ENCODE measurements around the gene FAM228B.
"Not testable (repeated sequence)": the region's sequence is repeated elsewhere in the genome, so short reads cannot be mapped to it uniquely, and the experiment has no call there.

FAM228B gene

DNA sequence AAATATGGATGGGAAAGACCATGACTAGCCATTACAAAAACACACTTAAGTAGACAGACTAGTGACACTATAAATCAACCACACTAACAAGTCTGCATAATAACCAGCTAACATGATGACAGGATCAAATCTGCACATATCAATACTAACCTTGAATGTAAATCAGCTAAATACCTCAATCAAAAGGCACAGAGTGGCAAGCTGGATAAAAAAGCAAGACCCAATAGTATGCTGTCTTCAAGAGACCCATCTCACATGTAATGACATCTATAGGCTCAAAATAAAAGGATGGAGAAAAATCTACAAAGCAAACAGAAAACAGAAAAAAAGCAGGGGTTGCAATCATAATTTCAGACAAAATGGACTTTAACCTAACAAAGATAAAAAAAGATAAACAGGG is 16.5 kb upstream of the FAM228B start:
- Histone ChIP-seq H3K36me3 (ENCODE audit: insufficient read depth, low read length) (no peaks in the 10 kb centered on the region), H3K27ac (no peak overlapping the region), H3K4me3 (no peak overlapping the region), H3K9me3 (ENCODE audit: low read depth, low read length) (no peaks in the 10 kb centered on the region), H3K9ac (ENCODE audit: insufficient read length) (no peak overlapping the region)
- no peak for TF ChIP-seq FOXP2 (optimal IDR thresholded peaks at IDR 0.05; ENCODE audit: control extremely low read depth, extremely low read length, insufficient read depth)
- DNase-seq (ENCODE audit: low read depth, low spot score) = no peak

- Histone ChIP-seq H3K36me3 (ENCODE audit: insufficient read depth, low read length) (no peaks in the 10 kb centered on the region), H3K9me3 (ENCODE audit: low read depth, low read length) (no peaks in the 10 kb centered on the region), H3K4me3 (no peak overlapping the region), H3K27ac (no peak overlapping the region), H3K9ac (ENCODE audit: insufficient read length) (no peak overlapping the region)
- no peak for DNase-seq (ENCODE audit: low read depth, low spot score)
- TF ChIP-seq POLR2AphosphoS5 (IDR thresholded peaks at IDR 0.05; ENCODE audit: borderline replicate concordance, low read depth, low read length) = no peak
- TF ChIP-seq EZH2 (IDR thresholded peaks at IDR 0.05) = no peak
- no peak for TF ChIP-seq FOXP2 (optimal IDR thresholded peaks at IDR 0.05; ENCODE audit: control extremely low read depth, extremely low read length, insufficient read depth)
Measured at GRCh38 chr2:24107336-24107735, 15.9 kb upstream of the FAM228B start.

DNA sequence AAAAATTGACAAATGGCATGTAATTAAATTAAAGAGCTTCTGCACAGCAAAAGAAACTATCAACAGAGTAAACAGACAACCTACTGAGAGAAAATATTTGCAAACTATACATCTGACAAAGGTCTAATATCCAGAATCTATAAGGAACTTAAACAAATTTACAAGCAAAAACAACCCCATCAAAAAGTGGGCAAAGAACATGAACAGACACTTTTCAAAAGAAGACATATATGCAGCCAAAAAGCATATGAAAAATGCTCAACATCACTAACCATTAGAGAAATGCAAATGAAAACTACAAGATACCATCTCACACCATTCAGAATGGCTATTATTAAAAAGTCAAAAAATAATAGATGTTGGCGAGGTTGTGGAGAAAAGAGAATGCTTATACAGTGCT is 13.8 kb upstream of the FAM228B start:
- H3K4me3 ChIP-seq; DNase-seq (ENCODE audit: low read depth, low spot score); H3K9me3 ChIP-seq (ENCODE audit: low read depth, low read length); H3K9ac ChIP-seq (ENCODE audit: insufficient read length); H3K36me3 ChIP-seq (ENCODE audit: insufficient read depth, low read length); H3K27ac ChIP-seq: not testable (repeated sequence)

DNA sequence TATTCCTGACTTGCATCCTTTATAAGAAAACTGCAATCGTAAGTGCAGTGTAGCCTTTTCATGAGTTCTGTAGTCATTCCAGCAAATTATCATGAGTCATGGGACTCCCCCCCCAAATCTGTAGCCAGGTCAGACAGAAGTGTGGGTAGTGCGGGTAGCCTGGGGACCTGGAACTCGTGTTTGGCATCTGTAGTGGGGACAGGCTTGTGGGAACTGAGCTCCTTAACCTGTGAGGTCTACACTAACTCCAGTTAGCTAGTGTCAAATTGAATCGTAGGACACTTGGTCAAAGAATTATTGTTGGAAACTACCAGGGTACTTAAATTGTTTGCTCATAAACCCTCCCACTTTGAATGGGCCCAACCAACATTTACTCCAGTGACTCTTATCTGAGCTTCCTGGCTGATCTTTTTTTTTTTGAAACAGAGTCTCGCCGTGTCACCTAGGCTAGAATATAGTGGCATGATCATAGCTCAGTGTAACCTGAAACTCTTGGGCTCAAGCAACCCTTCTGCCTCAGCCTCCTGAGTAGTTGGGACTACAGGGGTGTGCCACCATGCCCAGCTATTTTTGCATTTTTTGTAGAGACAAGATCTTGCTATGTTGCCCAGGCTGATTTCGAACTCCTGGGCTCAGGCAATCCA is 12.5 kb upstream of the FAM228B start:
- Histone ChIP-seq H3K27ac (no peak overlapping the region), H3K9me3 (ENCODE audit: low read depth, low read length) (no peaks in the 10 kb centered on the region), H3K9ac (ENCODE audit: insufficient read length) (no peak overlapping the region), H3K36me3 (ENCODE audit: insufficient read depth, low read length) (no peaks in the 10 kb centered on the region), H3K4me3 (no peak overlapping the region)
- TF ChIP-seq EZH2 (IDR thresholded peaks at IDR 0.05) (no peak), FOXP2 (optimal IDR thresholded peaks at IDR 0.05; ENCODE audit: control extremely low read depth, extremely low read length, insufficient read depth) (no peak), POLR2AphosphoS5 (IDR thresholded peaks at IDR 0.05; ENCODE audit: borderline replicate concordance, low read depth, low read length) (no peak)
- no peak for DNase-seq (ENCODE audit: low read depth, low spot score)

- TF ChIP-seq FOXP2 (optimal IDR thresholded peaks at IDR 0.05; ENCODE audit: control extremely low read depth, extremely low read length, insufficient read depth) (no peak), EZH2 (IDR thresholded peaks at IDR 0.05) (no peak), POLR2AphosphoS5 (IDR thresholded peaks at IDR 0.05; ENCODE audit: borderline replicate concordance, low read depth, low read length) (no peak)
- DNase-seq (ENCODE audit: low read depth, low spot score) = no peak
- no peak overlapping the region for H3K4me3 ChIP-seq
- no peak overlapping the region for H3K27ac ChIP-seq
- H3K36me3 ChIP-seq (ENCODE audit: insufficient read depth, low read length) = no peaks in the 10 kb centered on the region
- no peaks in the 10 kb centered on the region for H3K9me3 ChIP-seq (ENCODE audit: low read depth, low read length)
- H3K9ac ChIP-seq (ENCODE audit: insufficient read length) = no peak overlapping the region
Measured at GRCh38 chr2:24111407-24111901, 11.8 kb upstream of the FAM228B start.

- Histone ChIP-seq H3K36me3 (ENCODE audit: insufficient read depth, low read length) (no peaks in the 10 kb centered on the region), H3K9me3 (ENCODE audit: low read depth, low read length) (no peaks in the 10 kb centered on the region), H3K4me3 (no peak overlapping the region), H3K27ac (no peak overlapping the region), H3K9ac (ENCODE audit: insufficient read length) (no peak overlapping the region)
- no peak for DNase-seq (ENCODE audit: low read depth, low spot score)
- TF ChIP-seq FOXP2 (optimal IDR thresholded peaks at IDR 0.05; ENCODE audit: control extremely low read depth, extremely low read length, insufficient read depth) (no peak), EZH2 (IDR thresholded peaks at IDR 0.05) (no peak), POLR2AphosphoS5 (IDR thresholded peaks at IDR 0.05; ENCODE audit: borderline replicate concordance, low read depth, low read length) (no peak)
Measured at GRCh38 chr2:24115057-24115456, 8.2 kb upstream of the FAM228B start.

DNA sequence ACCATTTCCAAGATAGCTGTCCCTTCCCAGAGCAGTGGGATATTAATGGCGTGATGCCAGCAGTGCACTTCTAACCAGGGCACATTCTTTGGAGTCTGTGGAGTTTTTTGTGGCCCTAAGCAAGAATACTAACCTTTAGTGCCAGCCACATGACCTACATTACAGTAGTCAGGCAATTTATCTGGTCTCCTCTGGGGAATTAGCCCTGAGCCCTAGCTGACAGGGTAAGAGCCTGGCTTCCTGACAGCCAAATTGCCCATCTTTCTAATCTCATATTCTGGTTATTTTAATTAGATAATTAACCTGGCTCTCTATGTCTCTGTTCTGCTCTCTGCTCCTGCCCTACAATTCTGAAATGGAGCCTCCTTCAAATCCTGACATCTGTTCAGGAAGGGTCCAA is 5.4 kb upstream of the FAM228B start:
- no peak for DNase-seq (ENCODE audit: low read depth, low spot score)
- no peaks in the 10 kb centered on the region for H3K36me3 ChIP-seq (ENCODE audit: insufficient read depth, low read length)
- no peak overlapping the region for H3K9ac ChIP-seq (ENCODE audit: insufficient read length)
- H3K9me3 ChIP-seq (ENCODE audit: low read depth, low read length) = no peaks in the 10 kb centered on the region
- no peak overlapping the region for H3K4me3 ChIP-seq
- H3K27ac ChIP-seq = no peak overlapping the region
- TF ChIP-seq POLR2AphosphoS5 (IDR thresholded peaks at IDR 0.05; ENCODE audit: borderline replicate concordance, low read depth, low read length) (no peak), EZH2 (IDR thresholded peaks at IDR 0.05) (no peak), FOXP2 (optimal IDR thresholded peaks at IDR 0.05; ENCODE audit: control extremely low read depth, extremely low read length, insufficient read depth) (no peak)

GRCh38 chr2:24121066-24121465 is 2.2 kb upstream of the FAM228B start:
- no peak overlapping the region for H3K4me3 ChIP-seq

GRCh38 chr2:24121469-24121868 is 1.8 kb upstream of the FAM228B start:
- Histone ChIP-seq H3K9me3 (ENCODE audit: low read depth, low read length) (no peaks in the 10 kb centered on the region), H3K9ac (ENCODE audit: insufficient read length) (no peak overlapping the region), H3K4me3 (no peak overlapping the region), H3K36me3 (ENCODE audit: insufficient read depth, low read length) (no peaks in the 10 kb centered on the region), H3K27ac (no peak overlapping the region)
- no peak for DNase-seq (ENCODE audit: low read depth, low spot score)
- no peak for TF ChIP-seq EZH2 (IDR thresholded peaks at IDR 0.05)
- no peak for TF ChIP-seq FOXP2 (optimal IDR thresholded peaks at IDR 0.05; ENCODE audit: control extremely low read depth, extremely low read length, insufficient read depth)
- no peak for TF ChIP-seq POLR2AphosphoS5 (IDR thresholded peaks at IDR 0.05; ENCODE audit: borderline replicate concordance, low read depth, low read length)

More at GRCh38 chr2:24121066-24121465, 2.2 kb upstream of the FAM228B start:
- no peak overlapping the region for H3K9ac ChIP-seq (ENCODE audit: insufficient read length)
- TF ChIP-seq POLR2AphosphoS5 (IDR thresholded peaks at IDR 0.05; ENCODE audit: borderline replicate concordance, low read depth, low read length) = no peak
- no peak for TF ChIP-seq EZH2 (IDR thresholded peaks at IDR 0.05)
- no peak for TF ChIP-seq FOXP2 (optimal IDR thresholded peaks at IDR 0.05; ENCODE audit: control extremely low read depth, extremely low read length, insufficient read depth)
- no peaks in the 10 kb centered on the region for H3K36me3 ChIP-seq (ENCODE audit: insufficient read depth, low read length)
- no peak for DNase-seq (ENCODE audit: low read depth, low spot score)
- H3K27ac ChIP-seq = no peak overlapping the region
- no peaks in the 10 kb centered on the region for H3K9me3 ChIP-seq (ENCODE audit: low read depth, low read length)

All from SK-N-MC (cell line).